MM.1S (cell line): ENCODE measurements around the gene BTC.

Source experiments
- DNase-seq: peaks from one replicate; pipeline ENCODE4 v3.0.0-alpha.2; 2015
- H2AFZ ChIP-seq: fragments of 300-600 bp; sonication (generic); 2 replicates; pipeline ENCODE4 v1.6.0; 2016; ENCODE audit warnings: antibody characterized with exemption, low read length
- H3F3A ChIP-seq: fragments of 300-600 bp; sonication (generic); 2 replicates; pipeline ENCODE4 v1.6.1; 2016; ENCODE audit warnings: mild to moderate bottlenecking, antibody characterized with exemption, low read length, moderate library complexity, mixed read lengths; ENCODE audit not compliant: insufficient read depth
- H3K27ac ChIP-seq: fragments of 300-600 bp; sonication (generic); 2 replicates; pipeline ENCODE4 v1.5.1; 2016; ENCODE audit warnings: mild to moderate bottlenecking, low read length
- H3K27me3 ChIP-seq: fragments of 300-600 bp; sonication (generic); replicated peaks from 2 replicates; pipeline ENCODE4 v1.6.0; 2016; ENCODE audit warnings: low read length; ENCODE audit not compliant: insufficient read depth
- H3K36me3 ChIP-seq: fragments of 300-600 bp; sonication (generic); replicated peaks from 2 replicates; pipeline ENCODE4 v1.6.1; 2016; ENCODE audit warnings: mild to moderate bottlenecking, low read length, mixed read lengths; ENCODE audit not compliant: insufficient read depth
- H3K4me1 ChIP-seq: fragments of 300-600 bp; sonication (generic); 2 replicates; pipeline ENCODE4 v1.6.1; 2016; ENCODE audit warnings: low read length, mixed read lengths
- H3K4me2 ChIP-seq: fragments of 300-600 bp; sonication (generic); 2 replicates; pipeline ENCODE4 v1.6.0; 2016; ENCODE audit warnings: low read depth, low read length
- H3K4me3 ChIP-seq: fragments of 300-600 bp; sonication (generic); 2 replicates; pipeline ENCODE4 v1.5.1; 2016; ENCODE audit warnings: low read length, mixed read lengths
- H3K79me2 ChIP-seq: fragments of 300-600 bp; sonication (generic); 2 replicates; pipeline ENCODE4 v1.6.1; 2016; ENCODE audit warnings: mixed run types, low read length, mixed read lengths
- H3K9ac ChIP-seq: fragments of 300-600 bp; sonication (generic); 2 replicates; pipeline ENCODE4 v1.6.1; 2016; ENCODE audit warnings: low read length, mixed read lengths
- H3K9me2 ChIP-seq: fragments of 300-600 bp; sonication (generic); replicated peaks from 2 replicates; pipeline ENCODE4 v1.6.1; 2016; ENCODE audit warnings: mild to moderate bottlenecking, low read length, mixed read lengths; ENCODE audit not compliant: insufficient read depth
- H3K9me3 ChIP-seq: fragments of 300-600 bp; sonication (generic); replicated peaks from 2 replicates; pipeline ENCODE4 v1.6.1; 2016; ENCODE audit warnings: mild to moderate bottlenecking, low read length, mixed read lengths; ENCODE audit not compliant: insufficient read depth
- H4K20me1 ChIP-seq: fragments of 300-600 bp; sonication (generic); 2 replicates; pipeline ENCODE4 v1.6.1; 2016; ENCODE audit warnings: mild to moderate bottlenecking, low read length, moderate library complexity, mixed read lengths; ENCODE audit not compliant: insufficient read depth
- EZH2 ChIP-seq: fragments of 300-600 bp; sonication (generic); optimal IDR thresholded peaks from 2 replicates; pipeline ENCODE3; 2017; ENCODE audit warnings: low read depth, mild to moderate bottlenecking, antibody characterized with exemption, low read length, mixed read lengths
- EZH2phosphoT487 ChIP-seq: fragments of 300-600 bp; sonication (generic); IDR thresholded peaks from 2 replicates; pipeline ENCODE4 v1.6.1; 2018; ENCODE audit warnings: antibody characterized with exemption, low read length
- TF ChIP-seq, protein P1 (sequence below): fragments of 300-600 bp; sonication (generic); IDR thresholded peaks from 2 replicates; pipeline ENCODE4 v1.5.1; 2016; ENCODE audit warnings: antibody characterized with exemption, low read length, mixed read lengths

Gene BTC

DNA sequence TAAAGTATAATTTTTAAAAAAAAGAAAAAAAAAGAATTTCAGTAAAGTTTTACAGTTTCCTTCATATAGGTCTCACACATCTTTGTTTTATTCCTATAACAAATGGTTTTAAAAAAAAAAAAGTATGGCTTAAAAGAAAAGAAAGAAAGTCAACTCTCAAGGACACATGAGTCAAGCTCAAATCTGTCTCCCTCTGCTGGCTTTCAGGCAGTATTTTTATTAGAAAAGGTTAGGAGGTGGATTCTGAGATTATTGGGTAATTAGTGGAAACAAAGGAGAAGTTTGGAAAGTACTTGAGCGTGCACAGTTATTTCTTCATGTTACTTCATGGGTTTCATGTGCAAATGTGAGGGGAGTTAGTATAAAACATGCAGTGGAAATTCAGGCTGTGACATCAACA lies 36.6 kb upstream of the BTC start:
- no peak for DNase-seq
- Histone ChIP-seq H3F3A (no peaks in the 10 kb centered on the region), H3K9ac (no peak overlapping the region), H3K36me3 (no peaks in the 10 kb centered on the region), H2AFZ (no peak overlapping the region), H3K79me2 (no peaks in the 10 kb centered on the region), H3K4me1 (no peaks in the 10 kb centered on the region), H3K9me3 (no peaks in the 10 kb centered on the region), H3K9me2 (no peaks in the 10 kb centered on the region), H3K4me3 (no peak overlapping the region), H4K20me1 (no peaks in the 10 kb centered on the region), H3K27ac (no peak overlapping the region), H3K4me2 (no peak overlapping the region), H3K27me3 (no peaks in the 10 kb centered on the region)
- no peak for TF ChIP-seq EZH2
- TF ChIP-seq, protein P1, sequence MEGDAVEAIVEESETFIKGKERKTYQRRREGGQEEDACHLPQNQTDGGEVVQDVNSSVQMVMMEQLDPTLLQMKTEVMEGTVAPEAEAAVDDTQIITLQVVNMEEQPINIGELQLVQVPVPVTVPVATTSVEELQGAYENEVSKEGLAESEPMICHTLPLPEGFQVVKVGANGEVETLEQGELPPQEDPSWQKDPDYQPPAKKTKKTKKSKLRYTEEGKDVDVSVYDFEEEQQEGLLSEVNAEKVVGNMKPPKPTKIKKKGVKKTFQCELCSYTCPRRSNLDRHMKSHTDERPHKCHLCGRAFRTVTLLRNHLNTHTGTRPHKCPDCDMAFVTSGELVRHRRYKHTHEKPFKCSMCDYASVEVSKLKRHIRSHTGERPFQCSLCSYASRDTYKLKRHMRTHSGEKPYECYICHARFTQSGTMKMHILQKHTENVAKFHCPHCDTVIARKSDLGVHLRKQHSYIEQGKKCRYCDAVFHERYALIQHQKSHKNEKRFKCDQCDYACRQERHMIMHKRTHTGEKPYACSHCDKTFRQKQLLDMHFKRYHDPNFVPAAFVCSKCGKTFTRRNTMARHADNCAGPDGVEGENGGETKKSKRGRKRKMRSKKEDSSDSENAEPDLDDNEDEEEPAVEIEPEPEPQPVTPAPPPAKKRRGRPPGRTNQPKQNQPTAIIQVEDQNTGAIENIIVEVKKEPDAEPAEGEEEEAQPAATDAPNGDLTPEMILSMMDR, result peak; percentile 35

DNA sequence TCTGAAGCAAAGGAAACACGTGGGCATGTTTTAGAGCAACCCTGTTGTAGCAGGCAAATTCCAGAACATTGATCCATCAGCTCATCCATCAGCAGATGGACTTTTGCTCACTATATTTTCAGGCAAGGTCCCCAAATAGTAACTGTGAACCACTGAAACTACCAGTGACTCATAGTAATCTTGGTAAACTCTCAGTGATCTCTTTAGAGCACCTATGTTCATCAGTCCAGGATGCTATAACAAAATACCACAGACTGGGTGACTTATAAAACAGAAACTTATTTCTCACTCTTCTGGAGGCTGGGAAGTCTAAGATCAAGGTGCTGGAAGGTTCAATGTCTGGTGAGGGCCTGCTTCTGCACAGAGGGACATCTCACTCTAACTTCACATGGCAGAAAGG lies 28.9 kb upstream of the BTC start:
- no peak overlapping the region; the same call in 1 of the 2 replicates for H3K4me3 ChIP-seq
- no peaks in the 10 kb centered on the region for H3K36me3 ChIP-seq
- no peaks in the 10 kb centered on the region for H3K79me2 ChIP-seq
- H3K9me3 ChIP-seq, result no peaks in the 10 kb centered on the region
- H3F3A ChIP-seq, result peaks cover 22% of the 10 kb centered on the region
- H3K27me3 ChIP-seq, result no peaks in the 10 kb centered on the region
- TF ChIP-seq EZH2phosphoT487 (no peak), EZH2 (no peak)
- TF ChIP-seq, protein P1, result no peak
- peak overlapping the region; percentile 55 for H3K4me2 ChIP-seq
- no peaks in the 10 kb centered on the region for H4K20me1 ChIP-seq
- peak; percentile 70 for DNase-seq
- no peaks in the 10 kb centered on the region for H3K9me2 ChIP-seq
- H3K4me1 ChIP-seq, result peaks cover 34% of the 10 kb centered on the region
- no peak overlapping the region for H2AFZ ChIP-seq
- peak overlapping the region; percentile 46; the same call in 1 of the 2 replicates for H3K27ac ChIP-seq
- no peak overlapping the region for H3K9ac ChIP-seq

DNA sequence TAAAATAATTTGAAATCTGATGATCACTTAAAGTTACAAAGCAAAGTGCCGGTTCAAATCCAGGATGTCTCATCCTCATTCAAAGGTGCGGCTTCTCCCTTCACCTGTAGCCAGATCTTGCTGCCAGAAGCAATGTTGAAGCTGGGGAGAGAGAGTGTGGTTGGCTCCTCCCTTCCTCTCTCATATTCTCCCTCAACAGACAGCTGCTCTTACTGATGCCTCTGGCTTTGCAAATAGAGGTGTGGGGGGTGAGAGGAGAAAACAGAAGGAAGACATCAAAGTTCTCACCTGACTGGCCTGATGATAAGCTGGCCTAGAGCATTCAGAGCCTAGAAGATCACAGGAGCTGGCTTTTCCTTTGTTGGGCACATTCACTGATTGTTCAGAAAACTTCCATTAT lies 28.3 kb upstream of the BTC start:
- Histone ChIP-seq H3F3A (peaks cover 22% of the 10 kb centered on the region), H3K4me2 (peak overlapping the region; percentile 55), H3K27ac (peak overlapping the region; percentile 46; the same call in 1 of the 2 replicates), H3K4me1 (peaks cover 34% of the 10 kb centered on the region), H3K27me3 (no peaks in the 10 kb centered on the region), H2AFZ (no peak overlapping the region), H3K79me2 (no peaks in the 10 kb centered on the region), H3K9me3 (no peaks in the 10 kb centered on the region), H3K4me3 (no peak overlapping the region), H4K20me1 (no peaks in the 10 kb centered on the region), H3K9ac (no peak overlapping the region), H3K36me3 (no peaks in the 10 kb centered on the region), H3K9me2 (no peaks in the 10 kb centered on the region)
- peak; percentile 66 for DNase-seq
- TF ChIP-seq EZH2 (no peak), EZH2phosphoT487 (no peak)
- TF ChIP-seq, protein P1, result no peak
